HEK293 (cell line): Measurements from ENCODE around the gene C2CD3.

ENCODE experiments used
- BCL11A ChIP-seq: fragments of 450-650 bp; formaldehyde crosslinking; IDR thresholded peaks from 2 replicates; pipeline ENCODE4 v1.5.1; 2016; ENCODE audit warnings: low read depth, missing biosample characterization, missing genetic modification characterization
- BCL11B ChIP-seq: fragments of 450-650 bp; formaldehyde crosslinking; IDR thresholded peaks from 2 replicates; pipeline ENCODE4 v1.5.1; 2016; ENCODE audit warnings: low read depth, missing biosample characterization, missing genetic modification characterization
- RBAK ChIP-seq: fragments of 450-650 bp; formaldehyde crosslinking; IDR thresholded peaks from 2 replicates; pipeline ENCODE4 v1.5.1; 2016; ENCODE audit warnings: missing biosample characterization, missing genetic modification characterization
- REPIN1 ChIP-seq: fragments of 450-650 bp; formaldehyde crosslinking; IDR thresholded peaks from 2 replicates; pipeline ENCODE4 v1.5.1; 2017; ENCODE audit warnings: missing biosample characterization, missing genetic modification characterization, low read depth
- TCF7L2 ChIP-seq: IDR thresholded peaks from 2 replicates; pipeline ENCODE4 v1.6.1; 2011; ENCODE audit warnings: low read depth, mild to moderate bottlenecking, inconsistent platforms, low read length, moderate library complexity, borderline replicate concordance
- ZNF114 ChIP-seq: fragments of 450-650 bp; formaldehyde crosslinking; IDR thresholded peaks from 2 replicates; pipeline ENCODE4 v1.5.0; 2017; ENCODE audit warnings: missing biosample characterization, missing genetic modification characterization
- ZNF768 ChIP-seq: fragments of 450-650 bp; formaldehyde crosslinking; IDR thresholded peaks from 2 replicates; pipeline ENCODE4 v1.5.1; 2018; ENCODE audit warnings: missing biosample characterization, mild to moderate bottlenecking, missing genetic modification characterization
- ZSCAN30 ChIP-seq: fragments of 450-650 bp; IDR thresholded peaks from 2 replicates; pipeline ENCODE4 v1.5.1; 2018; ENCODE audit warnings: missing biosample characterization, mild to moderate bottlenecking, missing genetic modification characterization, moderate library complexity
- TF ChIP-seq, protein P1 (sequence below): fragments of 450-650 bp; formaldehyde crosslinking; IDR thresholded peaks from 2 replicates; pipeline ENCODE4 v1.5.1; 2017; ENCODE audit warnings: missing biosample characterization, missing genetic modification characterization
- TF ChIP-seq, protein P2 (sequence below): fragments of 450-650 bp; formaldehyde crosslinking; IDR thresholded peaks from 2 replicates; pipeline ENCODE4 v1.5.1; 2016; ENCODE audit warnings: missing biosample characterization, missing genetic modification characterization
- TF ChIP-seq, protein P3 (sequence below): fragments of 450-650 bp; formaldehyde crosslinking; IDR thresholded peaks from 2 replicates; pipeline ENCODE4 v1.5.1; 2016; ENCODE audit warnings: missing biosample characterization, missing genetic modification characterization
- TF ChIP-seq, protein P4 (sequence below): sonication (generic); formaldehyde crosslinking; IDR thresholded peaks from 2 replicates; pipeline ENCODE4 v1.8.1; 2022; ENCODE audit warnings: mild to moderate bottlenecking, moderate library complexity, missing genetic modification reagents
- TF ChIP-seq, protein P5 (sequence below): fragments of 450-650 bp; formaldehyde crosslinking; IDR thresholded peaks from 2 replicates; pipeline ENCODE4 v1.5.1; 2017; ENCODE audit warnings: missing biosample characterization, missing genetic modification characterization
- TF ChIP-seq, protein P6 (sequence below): fragments of 450-650 bp; formaldehyde crosslinking; IDR thresholded peaks from 2 replicates; pipeline ENCODE4 v1.5.1; 2016; ENCODE audit warnings: missing biosample characterization, missing genetic modification characterization, low read depth

DNA sequence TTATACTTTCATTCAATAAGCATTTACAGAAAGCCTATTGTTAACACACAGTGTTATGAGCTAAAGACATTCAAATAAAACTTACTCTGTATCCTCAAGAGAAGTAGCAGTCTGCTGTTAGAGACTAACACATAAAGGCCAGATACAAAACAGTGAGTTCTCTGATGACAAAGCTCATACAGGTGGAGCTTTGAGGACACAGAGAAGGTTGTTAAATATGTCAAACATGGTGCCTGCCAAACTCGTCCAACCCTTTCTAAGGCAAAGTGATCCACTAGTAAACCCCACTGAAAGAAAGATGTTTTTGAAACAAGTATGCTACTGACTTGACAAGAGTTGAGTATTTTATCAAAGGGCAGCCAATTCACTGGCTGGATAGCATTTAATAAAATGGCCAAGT, 70.1 kb downstream of the C2CD3 start:
- TF ChIP-seq, protein P1, sequence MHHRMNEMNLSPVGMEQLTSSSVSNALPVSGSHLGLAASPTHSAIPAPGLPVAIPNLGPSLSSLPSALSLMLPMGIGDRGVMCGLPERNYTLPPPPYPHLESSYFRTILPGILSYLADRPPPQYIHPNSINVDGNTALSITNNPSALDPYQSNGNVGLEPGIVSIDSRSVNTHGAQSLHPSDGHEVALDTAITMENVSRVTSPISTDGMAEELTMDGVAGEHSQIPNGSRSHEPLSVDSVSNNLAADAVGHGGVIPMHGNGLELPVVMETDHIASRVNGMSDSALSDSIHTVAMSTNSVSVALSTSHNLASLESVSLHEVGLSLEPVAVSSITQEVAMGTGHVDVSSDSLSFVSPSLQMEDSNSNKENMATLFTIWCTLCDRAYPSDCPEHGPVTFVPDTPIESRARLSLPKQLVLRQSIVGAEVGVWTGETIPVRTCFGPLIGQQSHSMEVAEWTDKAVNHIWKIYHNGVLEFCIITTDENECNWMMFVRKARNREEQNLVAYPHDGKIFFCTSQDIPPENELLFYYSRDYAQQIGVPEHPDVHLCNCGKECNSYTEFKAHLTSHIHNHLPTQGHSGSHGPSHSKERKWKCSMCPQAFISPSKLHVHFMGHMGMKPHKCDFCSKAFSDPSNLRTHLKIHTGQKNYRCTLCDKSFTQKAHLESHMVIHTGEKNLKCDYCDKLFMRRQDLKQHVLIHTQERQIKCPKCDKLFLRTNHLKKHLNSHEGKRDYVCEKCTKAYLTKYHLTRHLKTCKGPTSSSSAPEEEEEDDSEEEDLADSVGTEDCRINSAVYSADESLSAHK (tag by site-specific recombination) = no peak
- TF ChIP-seq, protein P2, sequence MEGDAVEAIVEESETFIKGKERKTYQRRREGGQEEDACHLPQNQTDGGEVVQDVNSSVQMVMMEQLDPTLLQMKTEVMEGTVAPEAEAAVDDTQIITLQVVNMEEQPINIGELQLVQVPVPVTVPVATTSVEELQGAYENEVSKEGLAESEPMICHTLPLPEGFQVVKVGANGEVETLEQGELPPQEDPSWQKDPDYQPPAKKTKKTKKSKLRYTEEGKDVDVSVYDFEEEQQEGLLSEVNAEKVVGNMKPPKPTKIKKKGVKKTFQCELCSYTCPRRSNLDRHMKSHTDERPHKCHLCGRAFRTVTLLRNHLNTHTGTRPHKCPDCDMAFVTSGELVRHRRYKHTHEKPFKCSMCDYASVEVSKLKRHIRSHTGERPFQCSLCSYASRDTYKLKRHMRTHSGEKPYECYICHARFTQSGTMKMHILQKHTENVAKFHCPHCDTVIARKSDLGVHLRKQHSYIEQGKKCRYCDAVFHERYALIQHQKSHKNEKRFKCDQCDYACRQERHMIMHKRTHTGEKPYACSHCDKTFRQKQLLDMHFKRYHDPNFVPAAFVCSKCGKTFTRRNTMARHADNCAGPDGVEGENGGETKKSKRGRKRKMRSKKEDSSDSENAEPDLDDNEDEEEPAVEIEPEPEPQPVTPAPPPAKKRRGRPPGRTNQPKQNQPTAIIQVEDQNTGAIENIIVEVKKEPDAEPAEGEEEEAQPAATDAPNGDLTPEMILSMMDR = no peak
- TF ChIP-seq ZNF114 (tag by site-specific recombination) (no peak), ZSCAN30 (no peak), BCL11A (no peak), TCF7L2 (no peak), BCL11B (tag by site-specific recombination) (no peak), ZNF768 (tag by site-specific recombination) (no peak), RBAK (no peak), REPIN1 (tag by site-specific recombination) (no peak)
- TF ChIP-seq, protein P3, sequence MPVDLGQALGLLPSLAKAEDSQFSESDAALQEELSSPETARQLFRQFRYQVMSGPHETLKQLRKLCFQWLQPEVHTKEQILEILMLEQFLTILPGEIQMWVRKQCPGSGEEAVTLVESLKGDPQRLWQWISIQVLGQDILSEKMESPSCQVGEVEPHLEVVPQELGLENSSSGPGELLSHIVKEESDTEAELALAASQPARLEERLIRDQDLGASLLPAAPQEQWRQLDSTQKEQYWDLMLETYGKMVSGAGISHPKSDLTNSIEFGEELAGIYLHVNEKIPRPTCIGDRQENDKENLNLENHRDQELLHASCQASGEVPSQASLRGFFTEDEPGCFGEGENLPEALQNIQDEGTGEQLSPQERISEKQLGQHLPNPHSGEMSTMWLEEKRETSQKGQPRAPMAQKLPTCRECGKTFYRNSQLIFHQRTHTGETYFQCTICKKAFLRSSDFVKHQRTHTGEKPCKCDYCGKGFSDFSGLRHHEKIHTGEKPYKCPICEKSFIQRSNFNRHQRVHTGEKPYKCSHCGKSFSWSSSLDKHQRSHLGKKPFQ (tag by site-specific recombination) = no peak
- TF ChIP-seq, protein P4, sequence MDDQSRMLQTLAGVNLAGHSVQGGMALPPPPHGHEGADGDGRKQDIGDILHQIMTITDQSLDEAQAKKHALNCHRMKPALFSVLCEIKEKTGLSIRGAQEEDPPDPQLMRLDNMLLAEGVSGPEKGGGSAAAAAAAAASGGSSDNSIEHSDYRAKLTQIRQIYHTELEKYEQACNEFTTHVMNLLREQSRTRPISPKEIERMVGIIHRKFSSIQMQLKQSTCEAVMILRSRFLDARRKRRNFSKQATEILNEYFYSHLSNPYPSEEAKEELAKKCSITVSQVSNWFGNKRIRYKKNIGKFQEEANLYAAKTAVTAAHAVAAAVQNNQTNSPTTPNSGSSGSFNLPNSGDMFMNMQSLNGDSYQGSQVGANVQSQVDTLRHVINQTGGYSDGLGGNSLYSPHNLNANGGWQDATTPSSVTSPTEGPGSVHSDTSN = no peak
- TF ChIP-seq, protein P5, sequence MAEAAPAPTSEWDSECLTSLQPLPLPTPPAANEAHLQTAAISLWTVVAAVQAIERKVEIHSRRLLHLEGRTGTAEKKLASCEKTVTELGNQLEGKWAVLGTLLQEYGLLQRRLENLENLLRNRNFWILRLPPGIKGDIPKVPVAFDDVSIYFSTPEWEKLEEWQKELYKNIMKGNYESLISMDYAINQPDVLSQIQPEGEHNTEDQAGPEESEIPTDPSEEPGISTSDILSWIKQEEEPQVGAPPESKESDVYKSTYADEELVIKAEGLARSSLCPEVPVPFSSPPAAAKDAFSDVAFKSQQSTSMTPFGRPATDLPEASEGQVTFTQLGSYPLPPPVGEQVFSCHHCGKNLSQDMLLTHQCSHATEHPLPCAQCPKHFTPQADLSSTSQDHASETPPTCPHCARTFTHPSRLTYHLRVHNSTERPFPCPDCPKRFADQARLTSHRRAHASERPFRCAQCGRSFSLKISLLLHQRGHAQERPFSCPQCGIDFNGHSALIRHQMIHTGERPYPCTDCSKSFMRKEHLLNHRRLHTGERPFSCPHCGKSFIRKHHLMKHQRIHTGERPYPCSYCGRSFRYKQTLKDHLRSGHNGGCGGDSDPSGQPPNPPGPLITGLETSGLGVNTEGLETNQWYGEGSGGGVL = no peak
- TF ChIP-seq, protein P6, sequence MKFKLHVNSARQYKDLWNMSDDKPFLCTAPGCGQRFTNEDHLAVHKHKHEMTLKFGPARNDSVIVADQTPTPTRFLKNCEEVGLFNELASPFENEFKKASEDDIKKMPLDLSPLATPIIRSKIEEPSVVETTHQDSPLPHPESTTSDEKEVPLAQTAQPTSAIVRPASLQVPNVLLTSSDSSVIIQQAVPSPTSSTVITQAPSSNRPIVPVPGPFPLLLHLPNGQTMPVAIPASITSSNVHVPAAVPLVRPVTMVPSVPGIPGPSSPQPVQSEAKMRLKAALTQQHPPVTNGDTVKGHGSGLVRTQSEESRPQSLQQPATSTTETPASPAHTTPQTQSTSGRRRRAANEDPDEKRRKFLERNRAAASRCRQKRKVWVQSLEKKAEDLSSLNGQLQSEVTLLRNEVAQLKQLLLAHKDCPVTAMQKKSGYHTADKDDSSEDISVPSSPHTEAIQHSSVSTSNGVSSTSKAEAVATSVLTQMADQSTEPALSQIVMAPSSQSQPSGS (tag by site-specific recombination) = no peak
